ENCODE data around the gene CDON.
A peak's percentile ranks its signal among the peaks of the same experiment; 100 is the strongest.

The CDON gene

GRCh38 chr11:125944350-125945010 is 118.2 kb downstream of the CDON start:
- DNase-seq (ENCODE audit: low read depth in 2 of 2) = no peak

GRCh38 chr11:125943661-125944349 is 118.9 kb downstream of the CDON start:
- DNase-seq (ENCODE audit: low read depth in 2 of 2) = no peak

- DNase-seq (ENCODE audit: low read depth in 2 of 2) = no peak
Observed at GRCh38 chr11:125942771-125943428, 119.8 kb downstream of the CDON start.

GRCh38 chr11:125941619-125942611 is 120.8 kb downstream of the CDON start:
- peak; percentile 20 to 39 for DNase-seq (ENCODE audit: low read depth in 2 of 2)

DNA sequence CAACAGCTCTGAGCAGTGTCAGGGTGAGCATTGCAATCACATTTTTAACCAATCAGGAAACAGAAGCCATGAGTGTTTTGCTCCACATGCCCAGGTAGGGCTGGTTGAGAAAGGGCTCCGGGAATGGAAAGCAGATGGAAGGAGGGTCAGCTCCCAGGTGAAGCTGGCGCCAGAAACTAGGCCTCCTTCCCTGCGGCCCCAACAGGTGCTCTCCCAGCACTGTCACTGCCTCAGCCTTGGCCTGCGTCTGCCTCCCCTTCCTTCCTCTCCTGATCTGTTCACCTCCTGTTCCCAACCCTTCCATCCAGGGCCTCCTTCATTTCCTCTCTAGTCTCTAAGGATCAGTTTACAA is 121.4 kb downstream of the CDON start:
- DNase-seq (ENCODE audit: low read depth in 2 of 2) = no peak

DNA sequence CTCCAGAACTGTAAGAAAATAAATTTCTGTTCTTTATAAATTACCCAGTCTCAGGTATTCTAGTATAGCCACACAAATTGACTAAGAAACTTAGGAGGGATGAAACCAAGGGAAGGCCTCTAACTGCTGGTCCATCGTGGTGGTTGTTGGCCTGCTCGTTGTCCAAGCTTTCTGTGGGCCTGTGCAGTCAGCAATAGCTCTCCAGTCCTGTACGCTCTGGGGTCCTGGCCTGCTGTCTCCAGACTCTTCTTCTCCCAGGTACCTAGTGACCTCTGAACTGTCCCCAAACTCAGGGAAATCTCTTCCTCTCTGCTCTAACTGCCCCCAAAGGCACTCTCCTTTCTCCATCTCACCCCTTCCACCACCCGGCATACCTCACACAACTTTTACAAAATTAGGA is 122.5 kb downstream of the CDON start:
- DNase-seq (ENCODE audit: low read depth in 2 of 2) = no peak

- no peak for DNase-seq (ENCODE audit: low read depth in 2 of 2)
Observed at GRCh38 chr11:125939081-125939521, 123.6 kb downstream of the CDON start.

DNA sequence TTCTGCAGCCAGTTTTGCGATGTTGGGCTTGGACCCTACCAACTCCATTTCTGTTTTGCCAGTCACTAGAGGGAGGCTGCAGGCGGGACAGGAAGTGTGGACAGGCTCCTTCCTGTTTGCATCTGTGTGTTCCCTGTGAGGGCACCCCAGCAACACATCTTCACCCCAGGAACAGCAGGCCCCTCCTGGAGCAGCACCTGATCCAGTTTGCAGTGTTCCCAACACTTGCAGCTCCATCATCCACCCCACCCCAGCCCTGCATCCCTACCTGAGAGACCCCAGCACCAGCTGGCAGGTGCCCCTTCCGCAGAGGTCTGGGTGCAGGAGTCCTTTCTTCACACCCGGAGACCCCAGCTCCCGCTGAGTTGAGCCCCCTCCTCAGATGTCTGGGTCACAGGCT is 124.2 kb downstream of the CDON start:
- no peak for DNase-seq (ENCODE audit: low read depth in 2 of 2)

DNA sequence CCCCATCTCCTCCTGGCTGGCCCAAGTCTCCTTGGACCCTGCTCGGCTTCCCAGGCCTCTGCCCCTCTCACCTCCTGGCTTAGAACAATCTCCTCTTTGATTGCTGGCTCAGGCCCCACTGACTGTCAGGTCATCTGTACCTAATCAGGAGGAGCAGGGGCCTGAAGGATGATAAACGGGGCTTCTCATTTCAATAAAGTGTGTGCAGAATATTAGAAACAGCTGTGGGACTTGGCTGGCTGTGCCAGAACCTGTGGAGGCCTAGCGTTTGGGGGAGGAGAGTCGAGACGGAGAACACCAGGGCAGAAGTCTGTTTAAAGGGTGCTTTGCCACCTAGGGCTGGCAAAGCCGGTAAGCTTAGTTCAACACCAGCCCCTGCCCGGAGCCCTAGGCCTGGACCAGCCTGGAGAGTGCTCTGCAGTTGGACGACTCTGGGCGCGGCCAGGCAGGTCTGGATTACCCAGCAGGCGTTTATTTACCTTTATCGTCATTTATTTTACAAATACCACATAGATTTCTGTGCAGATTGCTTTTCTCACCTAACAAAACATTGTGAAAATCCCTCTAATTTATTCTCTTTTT is 127.0 kb downstream of the CDON start:
- no peak for DNase-seq (ENCODE audit: low read depth in 2 of 2)

DNA sequence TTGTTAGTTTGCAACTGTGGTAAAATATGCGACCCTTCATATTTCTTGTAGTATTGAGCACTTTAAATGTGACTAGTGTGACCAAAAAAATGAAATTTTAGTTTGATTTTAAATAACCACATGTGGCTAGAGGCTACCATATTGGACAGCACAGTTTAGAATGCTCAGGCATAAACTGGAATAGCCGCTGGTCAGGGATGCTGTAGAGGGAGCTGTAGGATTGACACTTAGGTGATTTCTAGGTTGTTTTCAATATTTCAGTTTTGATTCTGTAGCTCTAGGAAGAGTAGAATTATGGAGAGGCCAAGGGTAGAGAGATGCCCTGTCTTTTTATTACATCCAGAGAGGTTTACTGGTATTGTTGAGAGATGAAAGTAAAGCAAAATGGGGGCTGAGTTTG is 127.6 kb downstream of the CDON start:
- no peak for DNase-seq (ENCODE audit: low read depth in 2 of 2)

GRCh38 chr11:125934473-125934872 is 128.2 kb downstream of the CDON start:
- DNase-seq (ENCODE audit: low read depth in 2 of 2) = no peak

DNA sequence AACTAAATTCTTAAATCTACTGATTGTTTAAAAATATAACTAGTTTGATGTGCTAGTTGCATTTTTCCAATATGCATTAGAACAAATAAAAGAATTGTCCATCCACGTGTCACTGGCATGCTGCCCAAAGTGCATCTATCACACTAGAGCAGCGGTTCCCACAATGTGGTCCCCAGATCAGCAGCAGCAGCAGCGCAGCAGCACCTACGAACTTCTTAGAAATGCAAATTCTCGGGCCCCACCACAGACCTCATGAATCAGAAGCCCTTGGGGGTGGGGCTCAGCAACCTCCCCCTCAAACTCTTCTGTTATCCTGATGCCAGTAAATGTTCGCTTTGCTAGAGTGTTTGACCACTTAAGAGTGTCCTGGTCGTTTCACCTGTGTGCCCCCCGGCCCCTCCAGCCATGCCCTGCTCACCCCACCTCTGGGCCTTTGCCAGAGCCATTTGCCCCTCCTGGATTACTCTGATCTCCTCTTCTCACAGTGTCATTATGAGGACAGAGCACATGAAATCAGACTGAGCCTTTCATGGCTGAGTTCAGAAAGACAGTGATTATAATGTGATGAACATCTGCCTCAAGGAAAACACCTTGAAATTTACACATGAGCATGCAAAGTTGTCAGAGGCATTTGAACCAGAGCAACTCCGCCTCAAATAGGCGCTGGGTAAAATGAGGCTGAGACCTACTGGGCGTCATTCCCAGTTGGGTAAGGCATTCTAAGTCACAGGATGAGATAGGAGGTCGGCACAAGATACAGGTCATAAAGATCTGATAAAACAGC is 129.4 kb downstream of the CDON start:
- no peak for DNase-seq (ENCODE audit: low read depth in 2 of 2)

- DNase-seq (ENCODE audit: low read depth in 2 of 2) = no peak
Observed at GRCh38 chr11:125932301-125932700, 130.4 kb downstream of the CDON start.

DNA sequence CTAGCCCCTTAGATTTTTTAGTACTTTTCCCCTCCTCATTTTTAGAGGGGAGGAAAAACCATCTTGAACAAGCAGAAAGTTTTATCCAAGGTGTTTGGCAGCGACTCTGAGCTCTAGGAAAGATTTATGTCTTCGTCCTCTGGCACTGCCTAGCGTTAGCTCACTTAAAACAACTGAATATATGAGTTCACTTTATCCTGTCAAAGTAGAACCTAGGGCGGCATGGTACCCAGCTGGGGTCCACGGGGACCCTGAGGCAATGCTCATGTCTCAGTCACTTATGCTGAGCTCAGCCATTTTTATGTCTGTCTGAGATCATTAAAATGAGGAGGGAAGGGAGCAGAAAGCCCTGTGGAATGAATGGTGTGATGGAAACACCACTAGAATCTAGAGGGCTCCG is 131.0 kb downstream of the CDON start:
- DNase-seq (ENCODE audit: low read depth in 2 of 2) = no peak

- DNase-seq (ENCODE audit: low read depth in 2 of 2) = no peak
Observed at GRCh38 chr11:125931116-125931515, 131.6 kb downstream of the CDON start.

GRCh38 chr11:125930076-125930450 is 132.6 kb downstream of the CDON start:
- no peak for DNase-seq (ENCODE audit: low read depth in 2 of 2)

GRCh38 chr11:125929445-125930075 is 133.1 kb downstream of the CDON start:
- no peak for DNase-seq (ENCODE audit: low read depth in 2 of 2)

DNA sequence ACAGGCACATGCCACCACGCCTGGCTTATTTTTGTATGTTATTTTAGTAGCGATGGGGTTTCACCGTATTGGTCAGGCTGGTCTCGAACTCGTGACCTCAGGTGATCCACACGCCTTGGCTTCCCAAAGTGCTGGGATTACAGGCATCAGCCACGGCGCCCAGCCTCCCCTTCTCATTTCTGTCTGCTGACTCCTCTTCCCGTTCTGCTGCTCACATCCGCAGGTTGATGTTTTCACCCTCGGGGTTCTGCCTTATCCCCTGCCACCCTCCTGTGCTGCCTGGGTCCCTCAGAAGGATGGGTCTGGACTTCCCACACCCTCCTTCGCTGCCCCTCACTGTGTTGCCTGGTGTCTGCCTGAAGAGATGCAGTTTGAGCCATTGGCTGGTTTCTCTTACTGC is 136.0 kb downstream of the CDON start:
- no peak for DNase-seq (ENCODE audit: low read depth in 2 of 2)

DNA sequence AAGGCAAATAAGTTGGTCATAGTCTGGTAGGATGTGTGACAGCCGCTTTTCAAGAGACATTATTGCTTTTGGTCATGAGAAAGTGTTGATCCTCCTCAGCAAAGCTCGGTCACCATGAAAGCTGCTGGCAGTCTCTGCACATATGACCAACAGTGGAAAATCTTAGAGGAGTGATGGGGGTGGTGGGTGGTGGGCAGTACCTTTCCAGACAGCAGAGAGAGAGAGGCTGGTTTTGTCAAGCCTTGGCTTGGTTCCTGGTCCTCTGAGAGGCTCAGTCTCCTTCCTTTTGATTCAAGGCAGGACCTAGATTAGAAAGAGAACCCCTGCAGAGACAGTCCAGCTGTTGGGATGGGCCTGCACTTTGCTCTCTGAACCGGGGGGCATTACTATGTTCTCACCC is 136.9 kb downstream of the CDON start:
- no peak for DNase-seq (ENCODE audit: low read depth in 2 of 2)

- DNase-seq (ENCODE audit: low read depth in 2 of 2) = no peak
Observed at GRCh38 chr11:125925247-125925740, 137.4 kb downstream of the CDON start.

All from activated CD4-positive, alpha-beta T cell treated with anti-CD3 and anti-CD28 coated beads for 24 hours (primary cell).